Epithelial cell of esophagus (primary cell): ENCODE results near the gene MED13L.
A peak's percentile ranks its signal among the peaks of the same experiment; 100 is the strongest.

Experiments used
- DNase-seq: peaks from one replicate; pipeline ENCODE4 v3.0.0; 2010; ENCODE audit warnings: low read depth
- H3K4me3 ChIP-seq: 2 replicates; pipeline ENCODE4 v1.5.1; 2011; ENCODE audit warnings: mild to moderate bottlenecking, low read length, control low read depth
- TF ChIP-seq, protein P1 (sequence below): IDR thresholded peaks from 2 replicates; pipeline ENCODE4 v1.5.1; 2011; ENCODE audit warnings: low read depth, mild to moderate bottlenecking, low read length, control low read depth, inconsistent platforms; ENCODE audit not compliant: insufficient read depth; ENCODE audit errors: missing control alignments

Gene MED13L

DNA sequence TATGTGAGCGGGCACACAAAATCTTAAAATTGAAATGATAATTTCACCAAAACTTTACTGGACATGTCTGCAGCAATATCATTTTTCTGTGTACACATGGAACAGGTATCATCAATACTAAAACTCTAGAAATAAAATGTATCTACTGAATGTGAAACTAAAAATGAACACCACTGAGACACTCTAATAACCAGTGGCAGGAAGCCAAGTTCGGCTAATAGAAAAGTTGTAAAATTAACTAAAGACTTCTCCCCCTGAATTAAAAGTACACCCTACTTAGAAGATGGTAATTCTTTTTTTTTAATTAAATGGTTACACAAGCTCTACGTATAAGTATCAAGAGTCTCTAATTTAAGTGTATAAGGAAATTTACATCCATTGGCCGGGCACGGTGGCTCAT lies 227.2 kb downstream of the MED13L start:
- TF ChIP-seq, protein P1, sequence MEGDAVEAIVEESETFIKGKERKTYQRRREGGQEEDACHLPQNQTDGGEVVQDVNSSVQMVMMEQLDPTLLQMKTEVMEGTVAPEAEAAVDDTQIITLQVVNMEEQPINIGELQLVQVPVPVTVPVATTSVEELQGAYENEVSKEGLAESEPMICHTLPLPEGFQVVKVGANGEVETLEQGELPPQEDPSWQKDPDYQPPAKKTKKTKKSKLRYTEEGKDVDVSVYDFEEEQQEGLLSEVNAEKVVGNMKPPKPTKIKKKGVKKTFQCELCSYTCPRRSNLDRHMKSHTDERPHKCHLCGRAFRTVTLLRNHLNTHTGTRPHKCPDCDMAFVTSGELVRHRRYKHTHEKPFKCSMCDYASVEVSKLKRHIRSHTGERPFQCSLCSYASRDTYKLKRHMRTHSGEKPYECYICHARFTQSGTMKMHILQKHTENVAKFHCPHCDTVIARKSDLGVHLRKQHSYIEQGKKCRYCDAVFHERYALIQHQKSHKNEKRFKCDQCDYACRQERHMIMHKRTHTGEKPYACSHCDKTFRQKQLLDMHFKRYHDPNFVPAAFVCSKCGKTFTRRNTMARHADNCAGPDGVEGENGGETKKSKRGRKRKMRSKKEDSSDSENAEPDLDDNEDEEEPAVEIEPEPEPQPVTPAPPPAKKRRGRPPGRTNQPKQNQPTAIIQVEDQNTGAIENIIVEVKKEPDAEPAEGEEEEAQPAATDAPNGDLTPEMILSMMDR: no peak
- no peak overlapping the region for H3K4me3 ChIP-seq
- DNase-seq: no peak

DNA sequence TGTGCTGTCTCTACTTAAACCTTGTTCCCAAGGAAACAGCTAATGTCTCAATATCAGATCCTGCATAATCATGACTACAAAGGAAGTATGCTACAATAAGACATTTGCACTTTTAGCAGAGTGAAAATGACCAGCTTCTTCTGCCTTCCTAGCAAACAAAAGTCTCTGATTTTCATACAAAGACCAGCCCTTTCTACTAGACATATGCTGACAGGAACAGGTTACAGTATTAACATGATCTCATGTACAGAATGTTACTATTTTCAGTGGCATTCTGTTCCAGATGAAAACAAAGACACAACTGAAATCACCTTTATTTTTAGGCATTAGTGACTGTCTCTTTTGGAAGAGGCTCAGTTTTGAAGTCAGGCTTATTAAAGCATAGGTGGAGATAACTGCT lies 228.6 kb downstream of the MED13L start:
- H3K4me3 ChIP-seq: no peak overlapping the region
- TF ChIP-seq, protein P1: no peak
- DNase-seq: no peak

DNA sequence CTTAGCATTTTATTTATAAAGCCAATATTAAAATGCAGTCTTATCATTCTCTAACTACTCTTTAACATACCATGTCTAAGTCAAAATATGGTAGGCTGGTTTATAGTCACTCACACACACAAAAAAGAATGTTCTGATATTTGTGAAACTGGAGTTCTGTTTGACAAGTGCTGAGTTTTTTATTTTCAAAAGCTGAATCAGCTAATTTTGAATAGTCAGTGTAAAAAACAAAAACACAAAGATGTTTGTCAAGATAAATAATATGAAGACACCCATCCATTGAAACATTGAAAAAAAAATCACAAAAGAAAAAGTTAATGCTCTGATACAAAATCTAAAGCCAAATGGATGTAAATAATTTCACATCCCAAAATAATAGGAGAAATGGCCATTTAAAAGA lies 231.5 kb downstream of the MED13L start:
- TF ChIP-seq, protein P1: no peak
- H3K4me3 ChIP-seq: no peak overlapping the region
- no peak for DNase-seq

DNA sequence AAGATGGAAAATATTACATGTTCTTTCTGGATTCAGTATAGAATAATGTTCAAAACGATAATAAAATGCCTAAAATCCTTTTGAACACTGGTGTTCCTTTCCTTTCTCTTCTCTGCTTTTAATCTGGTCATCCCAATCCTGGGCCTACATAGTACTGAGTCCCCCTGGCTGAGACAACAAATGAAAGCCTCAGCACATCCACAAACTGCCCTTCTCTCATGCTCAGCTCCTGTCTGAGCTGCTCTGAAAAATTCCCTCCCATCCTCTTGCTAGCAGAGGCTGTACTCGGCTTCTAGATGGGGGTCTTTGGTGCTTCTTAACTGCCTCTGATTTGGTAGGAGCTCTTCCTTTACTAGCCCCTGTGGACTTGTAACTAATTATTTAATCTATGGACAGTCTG lies 232.3 kb downstream of the MED13L start:
- no peak for DNase-seq
- no peak overlapping the region for H3K4me3 ChIP-seq
- TF ChIP-seq, protein P1: no peak

DNA sequence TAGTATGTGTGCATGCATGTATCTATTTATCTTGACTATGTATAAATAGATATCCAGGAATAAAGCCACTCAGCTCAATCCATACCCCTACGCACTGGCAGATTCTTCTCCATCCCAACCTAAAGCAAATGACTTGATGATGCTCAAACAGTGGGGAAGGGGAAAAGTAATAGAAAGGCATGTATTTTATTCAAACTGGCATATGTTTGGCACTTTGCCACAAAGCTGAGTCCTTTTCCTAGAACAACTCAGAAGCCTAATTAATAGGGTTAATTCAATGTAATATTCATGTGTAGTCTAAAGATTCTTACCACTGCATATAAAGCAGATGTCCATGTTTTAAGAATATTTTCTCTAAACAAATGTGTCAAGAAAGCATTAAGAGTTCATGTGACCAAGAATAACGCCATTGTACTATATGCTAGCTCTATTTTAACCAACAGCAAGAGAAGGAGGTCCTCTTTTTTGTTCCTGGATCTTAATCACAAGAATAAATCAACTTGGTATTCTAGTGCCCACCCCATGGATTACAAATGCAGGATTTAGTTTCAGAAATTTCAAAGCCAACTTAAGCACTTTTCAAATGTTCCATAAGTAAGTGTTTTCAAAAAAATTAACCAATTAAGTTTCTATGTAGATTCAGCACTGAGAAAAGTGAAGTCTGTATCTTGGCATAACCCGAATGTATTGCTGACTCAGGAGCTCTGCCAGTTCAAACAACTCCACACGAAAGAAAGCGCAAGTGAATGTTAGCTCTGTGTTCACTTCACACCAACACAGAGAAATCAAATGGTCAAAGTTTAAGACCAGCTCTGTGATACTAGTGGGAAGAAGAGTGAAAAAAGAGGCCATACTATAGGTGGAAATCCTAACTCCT lies 233.6 kb downstream of the MED13L start:
- peak; percentile 25 for DNase-seq
- TF ChIP-seq, protein P1: no peak
- H3K4me3 ChIP-seq: no peak overlapping the region

DNA sequence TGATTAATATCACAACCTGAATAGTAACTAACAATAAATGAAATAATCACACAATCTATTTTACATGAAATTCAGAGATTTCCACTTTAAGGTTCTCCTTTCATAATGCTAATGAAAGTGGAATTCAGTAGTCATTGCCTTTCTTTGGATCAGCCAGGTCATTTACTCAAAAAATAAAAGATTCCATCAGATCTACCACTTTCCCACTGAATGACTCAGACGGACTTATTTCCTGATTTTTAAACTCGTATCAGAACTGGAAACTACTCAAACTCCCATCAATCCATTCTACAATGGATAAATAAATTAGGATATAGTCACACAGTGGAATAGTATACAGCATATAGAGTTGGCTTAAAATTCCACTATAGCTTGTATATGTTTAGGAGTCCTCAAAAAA lies 237.1 kb downstream of the MED13L start:
- DNase-seq: no peak
- no peak overlapping the region for H3K4me3 ChIP-seq
- TF ChIP-seq, protein P1: no peak

DNA sequence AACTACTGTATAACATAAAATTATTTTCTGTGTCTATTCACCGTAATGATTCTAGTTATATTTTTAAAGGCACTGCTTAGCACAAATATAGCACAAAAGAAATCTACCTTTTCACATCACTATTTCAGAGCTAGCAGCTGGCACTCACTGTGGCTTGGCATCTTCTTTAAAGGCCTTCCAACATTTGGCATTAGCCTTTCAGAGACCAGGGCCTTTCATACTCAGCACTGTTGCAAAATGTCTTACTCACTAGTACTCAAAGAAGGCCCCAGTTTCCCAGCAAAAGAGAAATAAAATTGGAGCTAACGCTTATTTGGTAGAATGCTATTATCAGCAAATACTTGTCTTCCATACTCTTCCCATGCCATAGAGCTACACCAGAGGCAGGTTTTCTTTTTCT lies 238.4 kb downstream of the MED13L start:
- no peak overlapping the region for H3K4me3 ChIP-seq
- DNase-seq: no peak
- TF ChIP-seq, protein P1: no peak
